K562 (cell line): ENCODE measurements around the gene NHSL2. TPM values are rescaled to one million over a fixed set of nuclear protein-coding genes. Genes with fewer than 3 reads are reported as not detected.

Source experiments
- CGGBP1 ChIP-seq: fragments of 250-450 bp; sonication (Bioruptor Pico); IDR thresholded peaks from 2 replicates; pipeline ENCODE4 v1.9.0; 2021; ENCODE audit warnings: mild to moderate bottlenecking
- ELF2 ChIP-seq: fragments of 250-450 bp; sonication (Bioruptor Pico); IDR thresholded peaks from 2 replicates; pipeline ENCODE4 v1.5.0; 2021; ENCODE audit warnings: mild to moderate bottlenecking
- MED1 ChIP-seq: sonication (generic); formaldehyde crosslinking; IDR thresholded peaks from 2 replicates; pipeline ENCODE4 v1.8.1; 2023; ENCODE audit warnings: missing genetic modification reagents, borderline replicate concordance
- NR1H2 ChIP-seq: sonication (generic); formaldehyde crosslinking; IDR thresholded peaks from 2 replicates; pipeline ENCODE4 v1.4.0; 2020; ENCODE audit warnings: mild to moderate bottlenecking, missing genetic modification reagents
- PATZ1 ChIP-seq: fragments of 250-450 bp; sonication (Bioruptor Pico); IDR thresholded peaks from 2 replicates; pipeline ENCODE4 v1.5.0; 2020; ENCODE audit warnings: mild to moderate bottlenecking, borderline replicate concordance
- SAFB ChIP-seq: fragments of 200-400 bp; formaldehyde crosslinking; IDR thresholded peaks from 2 replicates; pipeline ENCODE4 v1.6.1; 2017; ENCODE audit warnings: low read depth, low read length, borderline replicate concordance
- SIRT6 ChIP-seq: IDR thresholded peaks from one replicate; pipeline ENCODE4 v1.6.1; 2012; ENCODE audit warnings: low read depth, mild to moderate bottlenecking, control low read depth, inconsistent platforms, low read length, moderate library complexity
- SMARCA5 ChIP-seq: fragments of 450-650 bp; IDR thresholded peaks from 2 replicates; pipeline ENCODE4 v1.6.1; 2016
- ZBTB8A ChIP-seq: fragments of 450-650 bp; IDR thresholded peaks from 2 replicates; pipeline ENCODE4 v1.6.1; 2018; ENCODE audit warnings: mild to moderate bottlenecking, moderate library complexity; ENCODE audit not compliant: partially characterized antibody
- ZKSCAN8 ChIP-seq: fragments of 200-800 bp; sonication (Bioruptor generic); IDR thresholded peaks from 2 replicates; pipeline ENCODE4 v1.6.1; 2016; ENCODE audit warnings: missing genetic modification characterization, missing compliant biosample characterization
- polyA plus RNA-seq, 8 experiments: library from polyadenylated mRNA; depleted of rRNA in 4 of 8; stranded (reverse) in 5 of 8; unstranded in 3 of 8; fragments of >200 nt; fragmentation: Nextera tagmentation in 2 of 8; fragmentation: Illumina TruSeq in 1 of 8; extraction: Ambion mirVana in 2 of 8; extraction: Trizol in 1 of 8; gene quantifications; 2 replicates each; pipeline versions ENCODE4 v1.2.1 to v1.2.3, GENCODE V29; 2011 to 2014; ENCODE audit warnings: inconsistent platforms in 1 of 8, missing spikeins in 1 of 8
- total RNA-seq, 7 experiments: library from RNA; depleted of rRNA in 6 of 7; stranded (reverse); fragments of >200 nt in 6 of 7; fragmentation: Illumina TruSeq in 2 of 7; extraction: Trizol in 2 of 7; gene quantifications; 2 replicates each; pipeline versions ENCODE4 v1.2.1 to v1.2.3, GENCODE V29; 2011 to 2021; ENCODE audit warnings: low replicate concordance in 1 of 7
- TF ChIP-seq, protein P1 (sequence below), 3 experiments: IDR thresholded peaks in 2 of 3; conservative IDR thresholded peaks in 1 of 3; 2 replicates each; pipeline ENCODE4 v1.5.1; 2011 to 2012; ENCODE audit warnings: low read length in 3 of 3, mild to moderate bottlenecking in 3 of 3, control low read depth in 2 of 3, improper control_type of control experiment in 1 of 3, inconsistent platforms in 1 of 3, low read depth in 1 of 3, mixed read lengths in 1 of 3, moderate library complexity in 1 of 3; ENCODE audit not compliant: insufficient read depth in 2 of 3

NHSL2 gene
- total and polyA plus RNA-seq, 9 of the 15 experiments (the other 6 are each of a cell fraction or from before 2014, with no cell fraction given), result 0.02 TPM; not detected in 8

GRCh38 chrX:72031634-72032033, 121.0 kb downstream of the NHSL2 start (continued):
- TF ChIP-seq CGGBP1 (CRISPR knock-in tag) (no peak), MED1 (CRISPR knock-in tag) (no peak), SAFB (no peak), SMARCA5 (no peak), ZBTB8A (no peak), PATZ1 (CRISPR knock-in tag) (no peak), NR1H2 (CRISPR knock-in tag) (no peak), ZKSCAN8 (CRISPR knock-in tag) (no peak), ELF2 (no peak), SIRT6 (no peak)
- TF ChIP-seq, protein P1, sequence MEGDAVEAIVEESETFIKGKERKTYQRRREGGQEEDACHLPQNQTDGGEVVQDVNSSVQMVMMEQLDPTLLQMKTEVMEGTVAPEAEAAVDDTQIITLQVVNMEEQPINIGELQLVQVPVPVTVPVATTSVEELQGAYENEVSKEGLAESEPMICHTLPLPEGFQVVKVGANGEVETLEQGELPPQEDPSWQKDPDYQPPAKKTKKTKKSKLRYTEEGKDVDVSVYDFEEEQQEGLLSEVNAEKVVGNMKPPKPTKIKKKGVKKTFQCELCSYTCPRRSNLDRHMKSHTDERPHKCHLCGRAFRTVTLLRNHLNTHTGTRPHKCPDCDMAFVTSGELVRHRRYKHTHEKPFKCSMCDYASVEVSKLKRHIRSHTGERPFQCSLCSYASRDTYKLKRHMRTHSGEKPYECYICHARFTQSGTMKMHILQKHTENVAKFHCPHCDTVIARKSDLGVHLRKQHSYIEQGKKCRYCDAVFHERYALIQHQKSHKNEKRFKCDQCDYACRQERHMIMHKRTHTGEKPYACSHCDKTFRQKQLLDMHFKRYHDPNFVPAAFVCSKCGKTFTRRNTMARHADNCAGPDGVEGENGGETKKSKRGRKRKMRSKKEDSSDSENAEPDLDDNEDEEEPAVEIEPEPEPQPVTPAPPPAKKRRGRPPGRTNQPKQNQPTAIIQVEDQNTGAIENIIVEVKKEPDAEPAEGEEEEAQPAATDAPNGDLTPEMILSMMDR (IDR thresholded peaks at IDR 0.05 in 2 of 3, conservative IDR thresholded peaks at IDR 0.05 in 1 of 3; ENCODE audit: insufficient read depth in 2 of 3, low read depth in 1 of 3, low read length in 3 of 3), result no peak
- TF ChIP-seq, all 486 proteins: peak for 0
